HPDE6-E6E7 (cell line): ENCODE measurements around the gene GZMM.
A peak's percentile ranks its signal among the peaks of the same experiment; 100 is the strongest.

Experiments used
- DNase-seq: peaks from one replicate; pipeline ENCODE4 v3.0.0; 2011; ENCODE audit warnings: missing footprints; ENCODE audit errors: extremely low spot score

Gene GZMM

GRCh38 chr19:566844-567243, 23.0 kb downstream of the GZMM start:
- no peak for DNase-seq

GRCh38 chr19:567296-567900, 23.5 kb downstream of the GZMM start:
- DNase-seq, result no peak

GRCh38 chr19:570251-570686, 26.4 kb downstream of the GZMM start:
- no peak for DNase-seq

- DNase-seq, result no peak
Observed at GRCh38 chr19:570937-571565, 27.2 kb downstream of the GZMM start.

GRCh38 chr19:571566-571974, 27.7 kb downstream of the GZMM start:
- DNase-seq, result no peak

GRCh38 chr19:572140-572742, 28.4 kb downstream of the GZMM start, which contains the start of gene BSG:
Gene BSG (plus strand): TSS chr19:572596. CDS start chr19:572635, 39 bp downstream.
- peak; percentile 97 for DNase-seq

- DNase-seq, result no peak
Observed at GRCh38 chr19:572743-573518, 29.1 kb downstream of the GZMM start.

- no peak for DNase-seq
Observed at GRCh38 chr19:573519-573825, 29.6 kb downstream of the GZMM start.

DNA sequence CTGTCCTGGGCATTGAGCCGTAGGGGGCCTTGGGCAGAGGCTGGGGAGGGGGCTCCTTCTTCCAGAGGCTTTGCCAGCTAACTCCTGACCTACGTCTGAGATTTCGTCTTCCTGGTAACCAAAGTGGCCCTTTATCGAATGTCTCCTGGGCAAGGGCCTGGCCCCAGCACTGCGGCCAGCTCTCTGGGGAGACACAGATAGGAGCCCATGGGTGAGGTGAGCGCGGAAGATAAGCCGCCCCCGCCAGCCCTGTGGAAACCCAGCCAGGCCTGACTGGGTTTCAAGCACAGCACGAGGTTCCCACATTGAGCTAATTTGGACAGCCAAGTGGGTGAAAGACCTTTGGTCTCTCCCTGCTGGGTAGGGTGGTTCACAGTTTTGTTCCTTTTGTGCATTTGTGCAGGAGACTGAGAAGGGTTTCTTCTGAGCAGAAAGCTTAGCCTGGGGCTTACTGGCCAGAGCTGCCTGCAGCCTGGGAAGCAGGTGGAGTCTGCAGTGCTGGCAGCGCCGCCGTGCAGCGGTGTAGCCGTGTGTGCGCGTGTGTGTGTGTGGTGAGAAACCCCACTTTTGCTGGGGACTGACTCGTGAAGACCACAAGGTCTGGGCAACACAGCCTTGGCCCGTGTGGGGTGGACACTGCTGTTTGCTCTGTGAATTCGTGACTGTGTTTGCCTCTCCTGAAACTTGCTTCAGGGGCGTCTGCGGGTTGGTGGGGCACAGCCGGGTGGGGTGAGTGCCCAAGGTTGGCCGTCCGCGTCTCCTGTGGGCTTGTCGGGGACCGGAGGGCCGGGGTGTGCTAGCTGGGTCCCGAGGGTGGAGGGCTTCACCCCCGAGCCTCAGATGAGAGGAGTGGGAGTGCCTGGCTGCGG, 31.0 kb downstream of the GZMM start:
- DNase-seq, result no peak

- no peak for DNase-seq
Observed at GRCh38 chr19:575527-576506, 32.0 kb downstream of the GZMM start.

GRCh38 chr19:576768-577438, 33.0 kb downstream of the GZMM start:
- DNase-seq, result no peak

DNA sequence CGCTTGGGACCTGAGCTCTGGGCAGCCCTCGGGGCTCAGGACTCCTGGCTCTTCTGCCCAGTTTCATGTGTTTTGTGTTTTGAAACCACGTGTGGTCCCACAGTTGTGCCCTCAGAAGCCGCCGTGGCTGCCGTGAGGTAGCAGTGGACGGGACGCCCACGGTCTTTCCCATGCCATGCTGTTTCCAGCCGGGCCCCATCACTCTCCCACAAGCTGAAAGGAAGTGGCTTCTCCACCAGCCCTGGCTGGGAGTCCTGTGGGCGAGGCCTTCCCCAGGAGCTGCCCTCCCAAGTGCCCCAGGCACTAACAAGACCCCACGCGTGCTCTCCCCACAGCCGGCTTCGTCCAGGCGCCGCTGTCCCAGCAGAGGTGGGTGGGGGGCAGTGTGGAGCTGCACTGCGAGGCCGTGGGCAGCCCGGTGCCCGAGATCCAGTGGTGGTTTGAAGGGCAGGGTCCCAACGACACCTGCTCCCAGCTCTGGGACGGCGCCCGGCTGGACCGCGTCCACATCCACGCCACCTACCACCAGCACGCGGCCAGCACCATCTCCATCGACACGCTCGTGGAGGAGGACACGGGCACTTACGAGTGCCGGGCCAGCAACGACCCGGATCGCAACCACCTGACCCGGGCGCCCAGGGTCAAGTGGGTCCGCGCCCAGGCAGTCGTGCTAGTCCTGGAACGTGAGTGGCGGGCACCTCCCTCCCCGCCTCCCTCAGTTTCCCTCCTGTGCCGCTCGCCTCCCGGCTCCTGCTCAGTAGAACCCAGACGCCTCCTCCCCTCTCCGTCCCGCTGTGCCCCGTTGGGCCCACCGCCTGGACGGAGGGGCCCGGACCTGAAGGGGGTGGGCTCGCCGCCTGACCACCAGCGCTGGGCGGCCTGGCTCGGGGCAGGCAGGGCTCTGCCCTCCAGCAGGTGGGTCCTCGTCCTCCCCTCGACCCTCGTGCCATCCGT, 33.9 kb downstream of the GZMM start:
- no peak for DNase-seq

DNA sequence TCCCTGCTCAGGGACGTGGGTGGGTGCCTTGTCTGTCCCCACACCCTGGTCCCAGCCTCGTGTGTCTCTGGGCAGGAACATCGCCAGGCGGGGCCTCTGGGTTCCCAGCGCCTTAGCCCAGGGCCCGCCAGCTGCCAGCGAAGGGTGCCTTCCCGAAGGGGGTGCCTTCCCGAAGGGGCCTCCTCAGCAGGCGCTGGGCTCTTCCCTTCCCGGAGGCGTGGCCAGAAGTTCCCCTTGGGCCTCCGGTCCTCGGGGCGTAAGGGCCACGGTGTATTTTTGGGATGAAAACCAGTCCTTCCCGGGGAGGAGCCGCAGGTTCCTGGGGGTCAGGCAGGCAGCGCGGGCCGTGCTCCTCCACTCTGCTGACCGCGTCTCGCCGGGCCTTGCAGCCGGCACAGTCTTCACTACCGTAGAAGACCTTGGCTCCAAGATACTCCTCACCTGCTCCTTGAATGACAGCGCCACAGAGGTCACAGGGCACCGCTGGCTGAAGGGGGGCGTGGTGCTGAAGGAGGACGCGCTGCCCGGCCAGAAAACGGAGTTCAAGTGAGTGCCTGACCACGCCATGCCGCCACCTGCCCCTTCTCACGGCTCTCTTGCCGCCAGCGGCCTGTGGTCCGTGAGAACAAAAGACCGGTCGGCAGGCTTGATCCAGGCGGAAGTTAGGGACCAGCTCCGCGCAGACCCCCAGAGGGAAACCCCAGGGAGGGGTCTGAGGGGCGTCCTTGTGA, 35.4 kb downstream of the GZMM start:
- DNase-seq, result no peak

DNA sequence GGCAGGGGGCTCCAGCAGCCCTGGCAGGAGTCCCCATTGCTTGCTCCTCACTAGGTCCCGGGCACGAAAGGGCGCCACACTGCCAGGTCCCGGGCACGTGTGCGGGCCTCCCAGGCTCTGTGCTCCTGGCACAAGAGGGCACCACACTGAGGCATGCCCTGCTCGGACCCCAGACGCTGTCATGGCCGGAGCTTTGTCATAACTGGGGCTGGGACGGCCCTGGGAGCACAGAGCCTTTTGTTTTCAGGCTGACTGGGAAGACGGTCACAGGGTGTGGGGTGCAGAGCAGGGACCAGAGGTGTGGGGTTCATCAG, 35.9 kb downstream of the GZMM start:
- no peak for DNase-seq

DNA sequence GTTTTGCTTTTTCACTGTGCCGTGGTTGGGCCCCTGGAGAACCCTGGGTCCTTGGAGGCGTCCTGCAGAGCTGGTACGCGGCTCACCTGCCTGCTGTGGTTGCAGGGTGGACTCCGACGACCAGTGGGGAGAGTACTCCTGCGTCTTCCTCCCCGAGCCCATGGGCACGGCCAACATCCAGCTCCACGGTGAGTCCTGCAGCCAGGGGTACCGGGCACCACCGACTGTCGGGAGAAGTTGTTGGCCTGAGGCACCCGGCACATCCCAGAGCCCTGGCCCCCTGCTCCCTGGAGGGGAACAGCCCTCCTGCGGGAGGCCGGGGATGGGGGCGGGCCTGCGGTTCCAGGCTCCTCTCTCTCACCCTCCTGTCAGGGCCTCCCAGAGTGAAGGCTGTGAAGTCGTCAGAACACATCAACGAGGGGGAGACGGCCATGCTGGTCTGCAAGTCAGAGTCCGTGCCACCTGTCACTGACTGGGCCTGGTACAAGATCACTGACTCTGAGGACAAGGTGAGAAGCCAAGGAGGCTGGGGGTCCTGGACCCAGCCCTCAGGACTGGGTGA, 36.5 kb downstream of the GZMM start:
- DNase-seq, result no peak

DNA sequence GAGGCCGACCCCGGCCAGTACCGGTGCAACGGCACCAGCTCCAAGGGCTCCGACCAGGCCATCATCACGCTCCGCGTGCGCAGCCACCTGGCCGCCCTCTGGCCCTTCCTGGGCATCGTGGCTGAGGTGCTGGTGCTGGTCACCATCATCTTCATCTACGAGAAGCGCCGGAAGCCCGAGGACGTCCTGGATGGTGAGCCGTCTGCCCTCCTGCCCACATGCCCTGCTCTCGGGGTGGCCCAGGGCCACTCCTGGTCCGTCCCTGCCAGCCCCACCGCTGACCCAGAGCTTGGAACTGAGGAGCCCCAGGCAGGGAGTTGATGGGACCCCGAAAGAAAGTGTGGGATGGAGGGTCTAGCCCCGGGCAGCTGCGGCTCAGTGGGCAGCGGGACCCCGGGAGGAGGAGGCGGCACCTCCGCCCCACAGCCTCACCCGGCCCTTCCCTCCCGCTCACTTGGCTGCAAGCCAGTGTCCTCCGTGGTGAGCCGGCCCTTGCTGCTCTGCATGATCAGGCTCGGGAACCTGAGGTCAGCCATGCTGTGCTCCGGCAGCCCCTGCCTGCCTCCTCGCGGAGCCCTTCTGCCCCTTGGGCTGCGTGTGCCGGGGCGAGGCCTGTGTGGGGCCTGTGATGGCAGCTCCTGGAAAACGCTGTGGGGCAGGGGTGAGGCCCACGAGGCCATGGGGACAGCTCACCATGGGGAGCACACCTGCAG, 37.7 kb downstream of the GZMM start:
- DNase-seq, result no peak

DNA sequence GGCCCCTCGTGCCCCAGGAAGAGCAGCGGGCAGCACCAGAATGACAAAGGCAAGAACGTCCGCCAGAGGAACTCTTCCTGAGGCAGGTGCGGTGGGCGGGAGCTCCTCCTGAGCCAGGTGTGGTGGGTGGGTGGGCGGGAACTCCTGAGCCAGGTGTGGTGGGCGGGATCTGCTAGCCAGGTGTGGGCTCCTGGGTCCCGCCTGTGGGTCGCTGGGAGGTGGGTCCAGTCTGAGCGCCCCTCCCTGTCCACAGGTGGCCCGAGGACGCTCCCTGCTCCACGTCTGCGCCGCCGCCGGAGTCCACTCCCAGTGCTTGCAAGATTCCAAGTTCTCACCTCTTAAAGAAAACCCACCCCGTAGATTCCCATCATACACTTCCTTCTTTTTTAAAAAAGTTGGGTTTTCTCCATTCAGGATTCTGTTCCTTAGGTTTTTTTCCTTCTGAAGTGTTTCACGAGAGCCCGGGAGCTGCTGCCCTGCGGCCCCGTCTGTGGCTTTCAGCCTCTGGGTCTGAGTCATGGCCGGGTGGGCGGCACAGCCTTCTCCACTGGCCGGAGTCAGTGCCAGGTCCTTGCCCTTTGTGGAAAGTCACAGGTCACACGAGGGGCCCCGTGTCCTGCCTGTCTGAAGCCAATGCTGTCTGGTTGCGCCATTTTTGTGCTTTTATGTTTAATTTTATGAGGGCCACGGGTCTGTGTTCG, 38.8 kb downstream of the GZMM start:
- DNase-seq, result no peak
